KBM-7 (cell line): Measurements from ENCODE around the gene YTHDC1.
"Not testable (repeated sequence)": the region's sequence is repeated elsewhere in the genome, so short reads cannot be mapped to it uniquely, and the experiment has no call there.

ENCODE experiments used
- DNase-seq: peaks from one replicate; pipeline ENCODE4 v3.0.0-alpha.2; 2015
- in situ Hi-C: fragments of 300-500 bp; cut with MboI; formaldehyde crosslinking; loops from 2 replicates; pipeline ENCODE4 v1.14.3; 2020; ENCODE audit warnings: low sequenced_read_pairs, low pct_unique_long_range_greater_than_20kb, mixed read lengths

Gene YTHDC1

DNA sequence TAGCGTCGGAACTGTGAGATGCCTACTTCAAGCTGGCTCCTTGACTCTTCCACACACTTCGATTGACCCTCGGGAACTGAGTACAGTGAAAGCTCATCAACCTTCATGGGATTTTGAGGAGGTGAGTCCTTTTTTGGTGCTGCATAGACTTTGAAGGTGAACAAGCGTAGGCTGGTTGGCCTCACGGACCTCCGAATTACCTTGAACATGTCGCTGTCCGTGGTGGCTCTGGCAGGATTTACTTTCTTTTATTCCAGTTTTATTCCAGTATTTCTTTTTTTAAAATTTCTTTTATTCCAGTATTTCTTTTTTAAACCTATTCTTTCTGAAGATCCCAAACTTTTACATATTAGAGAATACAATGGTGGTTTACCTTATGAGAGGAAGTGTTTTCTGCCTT is 45.2 kb downstream of the YTHDC1 start:
- DNase-seq = no peak
- in situ Hi-C loops = no loop called here

DNA sequence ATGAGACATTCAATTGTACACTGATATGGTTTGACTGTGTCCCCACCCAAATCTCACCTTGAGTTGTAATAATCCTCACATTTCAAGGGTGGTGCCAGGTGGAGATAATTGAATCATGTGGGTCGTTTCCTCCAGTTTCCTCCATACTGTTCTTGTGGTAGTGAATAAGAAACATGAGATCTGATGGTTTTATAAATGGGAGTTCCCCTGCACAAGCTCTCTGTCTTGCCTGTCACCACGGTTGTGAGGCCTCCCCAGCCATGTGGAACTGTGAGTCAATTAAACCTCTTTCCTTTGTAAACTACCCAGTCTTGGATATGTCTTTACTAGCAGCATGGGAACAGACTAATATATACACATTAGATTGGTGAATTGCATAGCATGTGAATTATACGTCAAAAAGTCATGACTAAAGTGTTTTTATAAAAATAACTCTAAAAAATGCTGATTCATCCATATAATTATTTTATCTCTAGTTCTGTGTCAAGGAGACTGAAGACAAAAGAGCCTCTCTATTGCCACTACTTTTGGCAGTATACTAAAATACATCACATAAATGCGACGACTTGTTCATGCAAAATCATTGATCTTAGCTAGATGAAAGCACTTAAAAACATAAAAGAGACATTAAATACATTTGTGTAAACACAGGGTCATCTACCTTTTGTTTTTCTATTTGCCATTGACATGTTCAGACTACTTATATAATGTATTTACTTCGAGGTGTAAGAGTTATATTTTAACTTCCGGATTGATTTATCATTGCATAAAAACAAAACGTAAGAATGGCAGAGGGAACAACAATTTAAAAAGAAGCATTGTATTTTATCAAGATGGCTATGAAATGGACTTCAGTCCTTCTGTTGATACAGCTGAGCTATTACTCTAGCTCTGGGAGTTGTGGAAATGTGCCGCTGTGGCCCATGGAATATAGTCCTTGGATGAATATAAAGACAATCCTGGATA is 50.1 kb downstream of the YTHDC1 start:
- in situ Hi-C loops = no loop called here
- no peak for DNase-seq

DNA sequence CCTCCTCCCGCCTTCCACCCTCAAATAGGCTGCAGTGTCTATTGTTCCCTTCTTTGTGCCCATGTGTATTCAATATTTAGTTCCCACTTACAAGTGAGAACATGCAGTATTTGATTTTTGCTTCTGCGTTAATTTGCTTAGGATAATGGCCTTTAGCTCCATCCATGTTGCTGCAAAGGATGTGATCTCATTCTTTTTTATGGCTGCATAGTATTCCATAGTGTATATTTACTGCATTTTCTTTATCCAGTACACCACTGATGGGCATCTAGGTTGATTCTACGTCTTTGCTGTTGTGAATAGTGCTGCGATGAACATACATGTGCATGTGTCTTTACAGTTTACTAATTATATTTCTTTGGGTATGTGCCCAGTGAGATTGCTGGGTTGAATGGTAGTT is 52.8 kb downstream of the YTHDC1 start:
- in situ Hi-C loops = no loop called here
- DNase-seq = no peak

DNA sequence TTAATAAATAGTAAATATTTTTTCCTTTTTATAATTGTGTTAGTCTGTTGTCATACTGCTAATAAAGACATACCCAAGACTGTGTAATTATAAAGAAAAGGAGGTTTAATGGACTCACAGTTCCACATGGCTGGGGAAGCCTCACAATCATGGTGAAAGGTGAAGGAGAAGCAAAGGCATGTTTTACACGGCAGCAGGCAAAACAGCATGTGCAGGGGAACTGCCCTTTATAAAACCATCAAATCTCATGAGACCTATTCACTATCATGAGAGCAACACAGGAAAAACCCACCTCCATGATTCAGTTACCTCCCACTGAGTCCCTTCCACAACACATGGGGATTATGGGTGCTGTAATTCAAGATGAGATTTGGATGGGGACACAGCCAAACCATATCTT is 58.6 kb downstream of the YTHDC1 start:
- no peak for DNase-seq
- in situ Hi-C loops = no loop called here

DNA sequence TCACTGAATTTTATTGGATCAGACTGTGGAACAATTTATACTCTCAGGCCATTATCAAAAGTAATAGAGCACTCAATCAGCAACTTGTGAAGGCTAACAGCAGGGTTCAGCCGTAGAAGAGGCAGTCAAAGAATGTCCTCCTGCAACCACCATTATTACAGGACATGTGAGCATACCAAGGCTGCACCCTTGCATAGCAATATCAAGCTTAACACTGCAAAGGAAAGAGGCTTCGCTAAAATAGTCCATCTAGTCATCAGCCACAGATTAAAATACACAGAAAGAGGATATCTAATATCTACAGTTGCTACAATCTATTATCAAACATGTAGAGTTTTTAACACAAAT is 61.5 kb downstream of the YTHDC1 start:
- in situ Hi-C loops = no loop called here
- DNase-seq = no peak

DNA sequence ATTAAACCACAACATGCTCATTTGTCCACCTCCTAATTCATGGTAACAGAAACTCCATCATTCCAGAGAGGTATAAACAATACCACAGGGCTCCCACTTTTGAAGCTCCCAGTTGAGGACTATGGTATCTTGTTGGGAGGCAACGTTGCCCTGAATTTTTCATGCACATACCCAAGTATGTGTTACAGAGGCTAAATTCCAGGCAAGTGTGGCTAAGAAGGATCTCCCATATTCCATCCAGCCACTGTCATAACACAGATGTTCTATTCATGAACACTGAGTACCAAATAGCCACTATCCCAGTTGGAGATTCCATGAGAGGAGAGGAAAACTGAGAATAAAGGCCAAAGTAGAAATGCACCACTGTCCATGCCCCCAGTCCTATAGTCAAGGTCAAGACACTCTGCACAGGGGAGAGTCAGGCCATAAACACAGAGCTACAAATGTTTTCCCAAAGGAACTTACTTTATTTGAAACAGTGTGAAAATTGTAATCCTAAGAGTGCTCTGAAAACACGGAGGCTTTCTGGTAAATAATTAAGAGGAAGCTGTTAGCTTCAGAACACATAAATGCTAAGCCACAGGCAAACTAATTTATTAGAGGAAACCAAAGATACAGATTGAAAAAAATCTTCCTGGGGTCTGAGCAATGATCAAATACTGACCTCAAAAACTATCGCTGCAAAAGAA is 62.0 kb downstream of the YTHDC1 start:
- in situ Hi-C loops = no loop called here
- no peak for DNase-seq

DNA sequence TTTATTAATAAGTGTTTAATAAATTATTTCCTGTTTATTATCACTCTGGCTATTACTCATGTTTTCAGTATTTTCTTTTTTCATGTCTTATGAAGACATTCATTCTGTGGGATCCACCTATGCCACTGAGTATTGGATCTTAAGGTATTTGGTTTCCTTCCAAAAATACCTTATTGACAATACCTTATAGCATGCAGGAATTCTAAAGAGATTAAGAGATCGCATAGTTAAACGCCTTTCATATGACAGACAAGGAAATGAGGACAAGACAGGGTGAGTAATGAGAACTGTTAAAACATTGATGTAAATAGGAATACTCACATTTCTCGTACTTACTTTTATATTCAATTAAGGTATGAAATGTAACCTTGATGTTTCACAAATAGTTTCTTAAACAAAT is 66.2 kb downstream of the YTHDC1 start:
- in situ Hi-C loops = no loop called here
- DNase-seq = no peak

DNA sequence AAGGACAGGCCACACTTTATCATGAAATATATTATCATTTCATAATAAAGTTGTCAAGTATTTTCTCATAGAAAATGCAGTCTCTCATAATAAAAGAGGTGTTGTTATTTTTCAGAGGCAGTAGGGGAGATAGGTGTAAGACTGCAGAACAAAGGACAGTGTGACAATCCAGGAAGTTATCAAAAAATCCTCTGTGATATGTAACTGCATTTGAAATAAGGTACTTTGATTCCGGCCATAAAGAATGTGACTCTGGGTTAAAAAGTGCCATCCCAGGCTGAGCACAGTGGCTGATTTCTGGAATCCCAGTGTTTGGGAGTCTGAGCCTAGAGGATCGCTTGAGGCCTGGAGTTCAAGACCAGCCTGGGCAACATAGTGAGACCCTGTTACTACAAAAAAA is 66.8 kb downstream of the YTHDC1 start:
- in situ Hi-C loops = no loop called here
- no peak for DNase-seq

DNA sequence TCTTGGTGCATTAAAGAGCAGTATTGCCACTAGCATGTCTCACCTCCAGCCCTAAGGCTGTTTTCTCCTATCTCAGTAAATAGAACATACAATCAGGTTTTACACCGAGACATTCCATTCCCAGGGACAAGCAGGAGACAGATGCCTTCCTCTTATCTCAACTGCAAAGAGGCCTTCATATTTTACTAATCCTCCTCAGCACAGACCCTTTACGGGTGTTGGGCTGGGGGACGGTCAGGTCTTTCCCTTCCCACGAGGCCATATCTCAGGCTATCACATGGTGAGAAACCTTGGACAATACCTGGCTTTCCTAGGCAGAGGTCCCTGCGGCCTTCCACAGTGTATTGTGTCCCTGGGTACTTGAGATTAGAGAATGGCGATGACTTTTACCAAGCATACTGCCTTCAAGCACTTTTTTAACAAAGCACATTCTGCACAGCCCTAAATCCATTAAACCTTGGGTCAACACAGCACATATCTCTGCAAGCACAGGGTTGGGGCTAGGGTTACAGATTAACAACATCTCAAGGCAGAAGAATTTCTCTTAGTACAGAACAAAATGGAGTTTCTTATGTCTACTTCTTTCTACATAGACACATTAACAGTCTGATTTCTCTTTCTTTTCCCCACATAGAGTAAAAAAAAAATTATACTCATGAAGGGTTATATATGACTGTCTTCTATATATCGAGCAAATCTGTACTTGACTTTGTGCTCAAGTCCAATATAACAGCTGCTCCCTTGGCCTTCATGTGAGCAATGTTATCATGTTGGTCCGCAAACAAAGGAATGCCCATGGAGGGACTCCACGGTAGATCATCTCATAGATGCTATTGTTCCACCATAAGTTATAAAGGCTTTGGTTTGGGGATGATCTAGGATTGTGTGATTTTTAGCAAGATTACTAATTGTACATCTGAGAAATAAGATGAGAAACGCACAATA is 67.8 kb downstream of the YTHDC1 start:
- in situ Hi-C loops, DNase-seq: not testable (repeated sequence)

DNA sequence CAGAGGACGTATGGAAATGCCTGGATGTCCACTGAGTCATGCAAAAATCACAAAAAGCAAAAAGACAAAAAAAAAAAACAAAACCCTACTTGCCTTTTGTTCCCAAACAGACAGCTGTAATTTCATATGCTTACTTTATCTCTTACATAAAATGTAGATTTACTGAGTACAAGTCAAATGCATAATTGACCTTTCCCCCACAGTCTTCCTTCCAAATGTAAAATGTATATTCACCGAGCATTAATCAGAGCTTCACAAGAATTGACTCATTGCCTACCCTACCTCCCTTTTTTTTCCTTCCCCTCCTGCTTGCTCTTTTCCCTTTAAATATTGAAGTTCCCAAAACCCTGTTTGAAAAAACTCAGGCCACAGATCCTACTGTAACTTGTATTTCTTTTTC is 71.9 kb downstream of the YTHDC1 start:
- in situ Hi-C loops = no loop called here

DNA sequence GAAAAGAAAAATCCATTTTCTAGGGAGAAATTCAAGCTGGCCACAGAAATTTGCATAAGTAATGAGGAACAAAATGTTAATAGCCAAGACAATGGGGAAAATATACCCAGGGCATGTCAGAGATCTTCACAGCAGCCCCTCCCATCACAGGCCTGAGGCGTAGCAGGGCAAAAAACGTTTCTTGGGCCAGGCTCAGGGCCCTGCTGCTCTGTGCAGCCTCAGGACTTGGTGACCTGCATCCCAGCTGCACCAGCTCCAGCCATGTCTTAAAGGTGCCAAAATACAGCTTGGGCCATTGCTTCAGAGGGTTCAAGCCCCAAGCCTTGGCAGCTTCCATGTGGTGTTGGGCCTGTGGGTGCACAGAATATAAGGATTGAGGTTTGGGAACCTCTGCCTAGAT is 72.3 kb downstream of the YTHDC1 start:
- in situ Hi-C loops = no loop called here
- DNase-seq = no peak

More for the DNA sequence above, 71.9 kb downstream of the YTHDC1 start:
- no peak for DNase-seq

DNA sequence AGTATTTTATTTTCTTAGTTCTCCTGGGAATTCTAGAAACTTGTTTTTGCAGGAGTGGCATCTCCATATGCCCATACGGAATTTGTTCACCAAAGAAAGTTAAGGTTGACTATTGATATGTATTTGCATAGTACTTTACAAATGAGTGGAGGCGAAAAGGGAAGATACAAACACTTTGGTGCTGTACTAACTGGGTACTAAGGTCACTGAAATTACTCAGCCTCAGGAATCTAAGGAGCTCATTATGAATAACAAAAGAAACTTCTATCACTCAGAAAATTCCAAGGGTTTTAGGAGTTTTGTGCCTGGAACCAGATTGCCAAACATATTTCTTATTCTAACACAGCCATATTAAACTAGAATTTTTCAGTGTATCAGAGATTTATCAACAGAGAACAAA is 77.0 kb downstream of the YTHDC1 start:
- no peak for DNase-seq
- in situ Hi-C loops = no loop called here

DNA sequence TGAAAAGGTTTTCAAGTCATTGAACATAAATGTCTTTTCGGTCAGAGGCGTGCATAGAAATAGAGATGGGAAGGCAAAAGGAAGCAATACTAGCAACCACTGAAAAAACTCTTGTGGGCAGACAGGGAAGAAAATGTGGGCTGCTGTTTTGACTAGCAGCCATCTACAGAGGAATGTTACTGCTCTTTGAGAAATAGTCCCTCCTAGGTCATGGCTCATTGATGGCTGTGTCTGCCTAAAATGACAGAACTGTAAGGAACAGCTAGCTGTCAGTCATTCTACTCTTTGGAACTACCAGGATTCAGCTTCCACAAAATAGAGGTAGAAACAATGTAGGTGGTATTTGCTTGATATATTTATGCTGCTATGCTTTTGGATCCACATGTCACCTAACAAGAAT is 77.5 kb downstream of the YTHDC1 start:
- in situ Hi-C loops = no loop called here
- DNase-seq = no peak

DNA sequence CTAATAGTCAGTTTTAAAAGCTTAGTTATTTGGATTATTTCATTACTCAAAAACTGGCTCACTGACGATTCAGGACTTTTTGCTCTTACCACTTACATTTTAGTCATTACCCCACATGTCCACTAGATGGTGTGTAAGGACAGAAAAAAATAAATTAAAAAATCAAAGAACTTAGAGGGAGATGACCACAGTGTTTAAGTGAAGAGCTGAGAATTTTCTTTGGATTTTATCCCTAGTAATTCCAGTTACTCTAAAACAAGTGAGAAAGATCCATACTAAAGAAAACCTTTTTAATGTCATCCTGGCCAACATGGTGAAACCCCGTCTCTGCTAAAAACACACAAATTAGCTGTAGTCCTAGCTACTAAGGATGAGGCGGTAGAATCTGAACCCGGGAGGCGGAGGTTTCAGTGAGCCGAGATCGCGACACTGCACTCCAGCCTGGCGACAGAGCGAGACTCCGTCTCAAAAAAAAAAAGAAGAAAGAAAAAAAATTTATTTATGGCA is 78.0 kb downstream of the YTHDC1 start:
- peak; percentile 79 for DNase-seq
- in situ Hi-C loops = no loop called here

DNA sequence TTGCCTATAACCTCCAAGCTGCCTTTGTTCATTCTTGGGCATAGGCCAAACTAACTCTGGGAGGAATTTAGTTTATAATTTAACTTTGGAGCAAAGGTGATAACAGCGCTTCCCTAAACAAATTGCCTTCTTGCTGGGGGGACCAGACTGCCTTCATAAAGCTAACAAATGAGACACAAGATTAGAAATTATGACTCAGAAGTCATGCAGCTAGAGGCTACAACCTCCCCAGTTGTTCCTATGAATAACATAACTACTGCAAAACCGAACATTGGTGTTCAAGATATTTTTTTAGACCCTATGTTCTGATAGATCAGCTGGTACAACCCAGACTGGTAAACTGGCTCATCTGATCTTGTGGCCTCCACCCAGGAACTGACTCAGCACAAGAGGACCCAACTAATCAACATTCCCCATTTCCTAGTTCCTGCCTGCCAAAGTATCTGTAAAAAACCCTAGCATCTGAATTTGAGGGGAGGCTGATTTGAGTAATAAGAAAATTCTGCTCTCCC is 82.4 kb downstream of the YTHDC1 start:
- no peak for DNase-seq
- in situ Hi-C loops = no loop called here

DNA sequence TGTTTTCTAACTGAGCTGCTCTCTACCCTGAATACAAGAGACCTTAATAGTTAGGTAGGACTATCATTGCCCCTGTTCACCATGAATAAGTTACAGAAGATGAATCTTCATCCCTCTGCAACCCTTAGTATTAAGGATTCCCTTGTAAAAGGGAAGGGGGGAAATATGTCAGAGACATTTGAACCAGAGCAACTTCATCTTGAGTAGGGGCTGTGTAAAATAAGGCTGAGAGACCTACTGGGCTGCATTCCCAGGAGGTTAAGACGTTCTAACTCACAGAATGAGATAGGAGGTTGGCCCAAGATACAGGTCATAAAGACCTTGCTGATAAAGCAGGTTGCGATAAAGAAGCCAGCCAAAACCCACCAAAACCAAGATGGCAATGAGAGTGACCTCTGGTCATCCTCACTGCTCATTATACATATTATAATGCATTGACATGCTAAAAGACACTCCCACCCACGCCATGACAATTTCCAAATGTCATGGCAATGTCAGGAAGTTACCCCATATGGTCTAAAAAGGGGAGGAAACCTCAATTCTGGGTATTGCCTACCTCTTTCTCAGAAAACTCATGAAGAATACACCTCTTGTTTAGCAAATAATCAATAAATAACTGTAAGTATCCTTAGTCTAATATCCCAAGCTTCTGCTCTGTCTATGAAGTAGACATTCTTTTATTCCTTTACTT is 84.9 kb downstream of the YTHDC1 start:
- no peak for DNase-seq
- in situ Hi-C loops = no loop called here
